ENCODE results near the gene PLA2G4D. TPM values are rescaled to one million over a fixed set of nuclear protein-coding genes. Genes with fewer than 3 reads are reported as not detected.

PLA2G4D gene
- total RNA-seq, 3 donors from 2014 or later (not counting 1 experiment from before 2014, with no cell fraction given): not detected

GRCh38 chr15:42102646-42103235 lies 8.4 kb upstream of the PLA2G4D start:
- TF ChIP-seq CTCF (IDR thresholded peaks at IDR 0.05): no peak
- no peak for ATAC-seq
- Mint-ChIP-seq H3K9me3 (no peaks in the 10 kb centered on the region), H3K27me3 (ENCODE audit: low read depth in 2 of 2) (peaks cover 1 to 18% of the 10 kb centered on the region in 2 donors), H3K36me3 (no peaks in the 10 kb centered on the region), H3K4me1 (no peaks in the 10 kb centered on the region), H3K27ac (no peak overlapping the region), H3K4me3 (no peak overlapping the region)
- no peaks in the 10 kb centered on the region for H3K9me3 ChIP-seq (ENCODE audit: control insufficient read depth, insufficient read depth, low read length)
- no peak overlapping the region for H3K27ac ChIP-seq (ENCODE audit: low read length)
- no peak overlapping the region for H3K4me3 ChIP-seq (ENCODE audit: low read length)
- intact Hi-C loops (cut with micrococcal nuclease): no loop called here
- peaks cover 7% of the 10 kb centered on the region for H3K4me1 ChIP-seq (ENCODE audit: control insufficient read depth, insufficient read depth, low read length)
- WGBS (ENCODE audit: insufficient coverage): 49% methylated on average over 5 of the region's 6 CpGs
- no peak for DNase-seq
- H3K27me3 ChIP-seq (ENCODE audit: control insufficient read depth, insufficient read depth, low read length): no peaks in the 10 kb centered on the region
- no peaks in the 10 kb centered on the region for H3K36me3 ChIP-seq (ENCODE audit: control insufficient read depth, insufficient read depth, low read length)

- ATAC-seq: no peak
- no peak overlapping the region for H3K27ac ChIP-seq (ENCODE audit: low read length)
- DNase-seq: no peak
- H3K9me3 ChIP-seq (ENCODE audit: control insufficient read depth, insufficient read depth, low read length): no peaks in the 10 kb centered on the region
- H3K27me3 Mint-ChIP-seq (ENCODE audit: low read depth in 2 of 2): peaks cover 4 to 17% of the 10 kb centered on the region in 2 donors
- no peak overlapping the region for H3K4me3 ChIP-seq (ENCODE audit: low read length)
- H3K9me3 Mint-ChIP-seq: no peaks in the 10 kb centered on the region
- H3K4me1 Mint-ChIP-seq: no peaks in the 10 kb centered on the region
- no peaks in the 10 kb centered on the region for H3K27me3 ChIP-seq (ENCODE audit: control insufficient read depth, insufficient read depth, low read length)
- H3K4me3 Mint-ChIP-seq: no peak overlapping the region
- H3K36me3 Mint-ChIP-seq: no peaks in the 10 kb centered on the region
- peaks cover 7% of the 10 kb centered on the region for H3K4me1 ChIP-seq (ENCODE audit: control insufficient read depth, insufficient read depth, low read length)
- no peak overlapping the region for H3K27ac Mint-ChIP-seq
- intact Hi-C loops (cut with micrococcal nuclease): no loop called here
- TF ChIP-seq CTCF (IDR thresholded peaks at IDR 0.05): no peak
- H3K36me3 ChIP-seq (ENCODE audit: control insufficient read depth, insufficient read depth, low read length): no peaks in the 10 kb centered on the region
- WGBS (ENCODE audit: insufficient coverage): 57% methylated on average over 1 of the region's 1 CpG
Observed at GRCh38 chr15:42101861-42102260, 7.5 kb upstream of the PLA2G4D start.

- WGBS (ENCODE audit: insufficient coverage): 62% methylated on average over 8 of the region's 8 CpGs
Observed at GRCh38 chr15:42100021-42100800, 5.8 kb upstream of the PLA2G4D start.

More at GRCh38 chr15:42100021-42100800, 5.8 kb upstream of the PLA2G4D start:
- Mint-ChIP-seq H3K36me3 (no peaks in the 10 kb centered on the region), H3K27me3 (ENCODE audit: low read depth in 2 of 2) (peaks cover 5 to 17% of the 10 kb centered on the region in 2 donors), H3K4me3 (no peak overlapping the region), H3K9me3 (no peaks in the 10 kb centered on the region), H3K27ac (no peak overlapping the region), H3K4me1 (no peaks in the 10 kb centered on the region)
- Histone ChIP-seq H3K4me1 (ENCODE audit: control insufficient read depth, insufficient read depth, low read length) (peaks cover 7% of the 10 kb centered on the region), H3K9me3 (ENCODE audit: control insufficient read depth, insufficient read depth, low read length) (no peaks in the 10 kb centered on the region), H3K27me3 (ENCODE audit: control insufficient read depth, insufficient read depth, low read length) (no peaks in the 10 kb centered on the region), H3K27ac (ENCODE audit: low read length) (no peak overlapping the region), H3K4me3 (ENCODE audit: low read length) (no peak overlapping the region), H3K36me3 (ENCODE audit: control insufficient read depth, insufficient read depth, low read length) (no peaks in the 10 kb centered on the region)
- no peak for TF ChIP-seq CTCF (IDR thresholded peaks at IDR 0.05)
- intact Hi-C loops (cut with micrococcal nuclease): no loop called here
- ATAC-seq (peak in 1 of 3 donors; percentile 64), DNase-seq (no peak)

All from natural killer cell (primary cell).